Measurements from ENCODE around the gene PDE4D.
A peak's percentile ranks its signal among the peaks of the same experiment; 100 is the strongest.

Gene PDE4D

DNA sequence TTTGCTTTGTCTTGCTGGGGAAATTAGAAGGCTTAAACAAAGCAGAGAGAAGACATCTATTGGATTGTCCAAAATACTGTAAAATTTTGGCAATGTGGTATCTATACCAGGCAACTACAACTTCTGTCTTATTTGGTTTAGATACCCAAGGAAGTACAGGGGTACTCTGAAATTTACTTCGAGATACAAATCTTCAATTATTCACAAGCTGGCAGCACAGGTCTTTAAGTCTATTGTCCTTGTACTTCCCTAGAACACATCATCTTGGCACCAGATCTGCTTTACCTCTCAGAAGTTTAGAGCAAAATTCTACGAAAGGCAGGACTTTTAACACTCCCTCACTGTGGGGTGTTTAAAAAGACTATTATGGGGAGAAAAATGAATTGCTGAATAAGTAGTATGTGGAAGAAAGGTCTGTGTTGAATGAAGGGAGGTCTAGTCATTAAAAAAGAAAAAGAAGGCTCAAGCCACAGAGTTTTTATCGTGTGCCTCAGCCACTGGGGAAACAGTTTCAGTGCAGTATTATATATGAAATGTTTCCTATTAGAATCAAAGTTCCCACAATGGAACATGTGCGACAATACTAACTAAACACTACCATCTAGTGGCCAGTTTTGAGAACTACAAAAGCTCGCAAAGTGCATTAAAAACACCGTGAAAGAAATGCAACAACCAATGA is 93.7 kb downstream of the PDE4D start:
- ChIA-PET CTCF (interaction anchor here (0.8 to 1.7 kb wide), 5 partner anchors 9 to 410 kb away, joined by 3 to 7 read pairs (median 4); no protein-coding TSS in a partner anchor), POLR2A (no interaction called here)
- DNase-seq (ENCODE audit: extremely low spot score): peak; percentile 37
- TF ChIP-seq CTBP1 (IDR thresholded peaks at IDR 0.05; ENCODE audit: borderline replicate concordance) (no peak), LEF1 (IDR thresholded peaks at IDR 0.05; ENCODE audit: borderline replicate concordance) (no peak), NFRKB (IDR thresholded peaks at IDR 0.05) (no peak), FOXA1 (IDR thresholded peaks at IDR 0.05) (no peak), ELF4 (IDR thresholded peaks at IDR 0.05) (no peak), HDGF (IDR thresholded peaks at IDR 0.05; ENCODE audit: borderline replicate concordance) (no peak), SUZ12 (IDR thresholded peaks at IDR 0.05) (no peak)
- TF ChIP-seq, protein P1, sequence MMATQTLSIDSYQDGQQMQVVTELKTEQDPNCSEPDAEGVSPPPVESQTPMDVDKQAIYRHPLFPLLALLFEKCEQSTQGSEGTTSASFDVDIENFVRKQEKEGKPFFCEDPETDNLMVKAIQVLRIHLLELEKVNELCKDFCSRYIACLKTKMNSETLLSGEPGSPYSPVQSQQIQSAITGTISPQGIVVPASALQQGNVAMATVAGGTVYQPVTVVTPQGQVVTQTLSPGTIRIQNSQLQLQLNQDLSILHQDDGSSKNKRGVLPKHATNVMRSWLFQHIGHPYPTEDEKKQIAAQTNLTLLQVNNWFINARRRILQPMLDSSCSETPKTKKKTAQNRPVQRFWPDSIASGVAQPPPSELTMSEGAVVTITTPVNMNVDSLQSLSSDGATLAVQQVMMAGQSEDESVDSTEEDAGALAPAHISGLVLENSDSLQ (IDR thresholded peaks at IDR 0.05): no peak

DNA sequence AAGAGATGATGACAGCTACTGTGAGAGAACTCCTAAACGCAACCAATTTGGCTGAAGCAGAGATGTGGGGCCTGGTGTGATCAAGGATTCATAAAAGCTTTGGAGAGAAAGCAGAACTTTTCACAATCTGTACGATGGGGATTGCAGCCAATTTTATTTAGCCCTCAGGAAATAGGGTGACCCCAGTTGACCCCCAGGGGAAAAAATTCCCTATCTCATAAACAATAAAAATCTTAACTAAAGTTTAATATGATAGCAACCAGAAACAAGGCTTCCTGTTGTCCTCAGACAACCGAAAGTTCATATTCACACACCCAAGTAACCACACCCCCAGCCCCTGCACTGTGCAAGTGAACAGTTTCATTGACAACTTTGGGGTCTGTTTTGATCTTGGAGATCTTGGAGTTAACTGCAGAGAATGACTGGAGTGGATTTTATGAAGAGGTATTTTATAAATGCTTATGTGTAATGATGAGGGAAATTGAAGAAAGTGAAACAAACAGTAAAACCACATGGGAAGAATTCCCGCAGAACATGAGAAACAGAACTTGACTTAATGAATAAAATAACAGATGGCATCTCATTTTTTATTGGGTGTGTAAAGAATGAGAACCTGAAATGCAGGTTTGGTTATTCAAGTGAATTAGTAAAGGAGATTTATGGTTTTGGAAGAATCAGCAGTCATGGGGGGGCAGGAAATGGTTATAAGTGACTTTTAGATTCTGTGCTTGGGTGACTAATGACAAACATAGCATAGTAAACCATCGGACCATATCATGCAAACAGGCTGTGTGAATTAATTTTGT is 94.5 kb downstream of the PDE4D start:
- DNase-seq (ENCODE audit: extremely low spot score): no peak
- CTCF ChIA-PET: interaction anchor here (1.0 kb wide), 1 partner anchor 8 kb away, joined by 3 read pairs; no protein-coding TSS in a partner anchor
- POLR2A ChIA-PET: no interaction called here
- no peak for TF ChIP-seq L3MBTL2 (conservative IDR thresholded peaks at IDR 0.05)
- TF ChIP-seq FOXK2 (IDR thresholded peaks at IDR 0.05): no peak
- TF ChIP-seq SP1 (IDR thresholded peaks at IDR 0.05): no peak
- TF ChIP-seq, protein P1 (IDR thresholded peaks at IDR 0.05): no peak
- TF ChIP-seq CTBP1 (IDR thresholded peaks at IDR 0.05; ENCODE audit: borderline replicate concordance): no peak
- TF ChIP-seq ZNF384 (IDR thresholded peaks at IDR 0.05): no peak
- TF ChIP-seq LEF1 (IDR thresholded peaks at IDR 0.05; ENCODE audit: borderline replicate concordance): no peak
- no peak for TF ChIP-seq TARDBP (IDR thresholded peaks at IDR 0.05)
- no peak for TF ChIP-seq NFRKB (IDR thresholded peaks at IDR 0.05)
- TF ChIP-seq ELF4 (IDR thresholded peaks at IDR 0.05): no peak
- TF ChIP-seq BHLHE40 (IDR thresholded peaks at IDR 0.05; ENCODE audit: borderline replicate concordance): no peak
- no peak for TF ChIP-seq ARNT (IDR thresholded peaks at IDR 0.05)

DNA sequence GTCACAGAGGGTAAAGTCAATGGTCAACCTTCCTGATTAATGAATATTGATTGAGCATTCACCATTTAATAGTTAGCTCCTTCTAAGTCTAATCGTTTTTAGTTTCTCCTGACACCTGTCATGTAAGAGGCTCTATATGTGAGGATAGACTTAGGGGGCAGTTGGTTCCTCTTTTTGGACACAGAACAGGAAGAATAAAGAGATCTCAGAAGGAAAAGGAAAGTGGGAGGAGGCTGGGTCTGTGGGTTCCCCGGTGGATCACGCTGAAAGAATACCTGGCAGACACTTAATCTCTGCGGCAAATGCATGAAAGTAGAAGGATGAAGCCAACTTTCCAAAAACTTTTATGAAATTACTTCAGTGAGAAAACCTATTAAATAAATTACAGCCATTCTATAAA is 98.4 kb downstream of the PDE4D start:
- no peak for DNase-seq (ENCODE audit: extremely low spot score)
- TF ChIP-seq ARNT (IDR thresholded peaks at IDR 0.05) (no peak), SP1 (IDR thresholded peaks at IDR 0.05) (no peak), BHLHE40 (IDR thresholded peaks at IDR 0.05; ENCODE audit: borderline replicate concordance) (no peak), ELF4 (IDR thresholded peaks at IDR 0.05) (no peak), TARDBP (IDR thresholded peaks at IDR 0.05) (no peak), ZNF384 (IDR thresholded peaks at IDR 0.05) (no peak), FOXA1 (IDR thresholded peaks at IDR 0.05) (no peak), FOXK2 (IDR thresholded peaks at IDR 0.05) (no peak), L3MBTL2 (conservative IDR thresholded peaks at IDR 0.05) (no peak), SUZ12 (IDR thresholded peaks at IDR 0.05) (no peak), HDGF (IDR thresholded peaks at IDR 0.05; ENCODE audit: borderline replicate concordance) (no peak), NFRKB (IDR thresholded peaks at IDR 0.05) (no peak), FOXM1 (IDR thresholded peaks at IDR 0.05; ENCODE audit: borderline replicate concordance) (no peak), LEF1 (IDR thresholded peaks at IDR 0.05; ENCODE audit: borderline replicate concordance) (no peak)
- TF ChIP-seq, protein P1 (IDR thresholded peaks at IDR 0.05): no peak
- CTCF ChIA-PET: no interaction called here
- POLR2A ChIA-PET: no interaction called here

DNA sequence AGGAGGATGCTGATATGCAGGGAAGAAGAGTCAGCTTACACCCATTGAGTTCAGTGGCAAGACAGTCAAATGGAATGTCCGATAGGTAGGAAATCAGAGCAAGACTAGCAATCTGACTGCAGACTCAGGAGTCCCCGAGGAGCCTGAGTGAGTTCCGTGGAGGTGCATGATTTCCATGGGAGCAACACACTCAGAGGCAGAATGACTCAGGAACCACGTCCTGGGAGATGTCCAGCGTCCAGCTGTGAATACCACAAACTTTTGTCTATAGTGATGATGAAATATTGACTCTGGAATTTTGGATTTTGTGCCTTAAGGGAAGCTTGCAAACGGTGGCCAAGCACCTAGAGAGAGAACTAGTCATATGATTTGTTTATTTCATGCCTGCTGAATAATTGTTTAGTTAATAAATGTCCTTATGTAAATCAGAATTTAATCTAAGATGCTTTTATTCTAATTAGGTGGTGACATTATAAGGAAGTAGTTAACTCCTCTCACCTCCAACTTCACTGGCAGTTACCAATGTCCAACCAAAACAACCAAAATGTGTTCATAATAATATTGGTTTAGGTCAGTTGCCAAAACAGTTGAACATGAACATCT is 100.4 kb downstream of the PDE4D start:
- DNase-seq (ENCODE audit: extremely low spot score): no peak
- POLR2A ChIA-PET: no interaction called here
- CTCF ChIA-PET: interaction anchor here (0.6 kb wide), 1 partner anchor 287 kb away, joined by 3 read pairs; no protein-coding TSS in a partner anchor
- TF ChIP-seq ELF4 (IDR thresholded peaks at IDR 0.05) (no peak), FOXA1 (IDR thresholded peaks at IDR 0.05) (no peak), ZNF384 (IDR thresholded peaks at IDR 0.05) (no peak), HDGF (IDR thresholded peaks at IDR 0.05; ENCODE audit: borderline replicate concordance) (no peak), SP1 (IDR thresholded peaks at IDR 0.05) (no peak), LEF1 (IDR thresholded peaks at IDR 0.05; ENCODE audit: borderline replicate concordance) (no peak), NFRKB (IDR thresholded peaks at IDR 0.05) (no peak), FOXM1 (IDR thresholded peaks at IDR 0.05; ENCODE audit: borderline replicate concordance) (no peak), BHLHE40 (IDR thresholded peaks at IDR 0.05; ENCODE audit: borderline replicate concordance) (no peak), FOXK2 (IDR thresholded peaks at IDR 0.05) (no peak), CTBP1 (IDR thresholded peaks at IDR 0.05; ENCODE audit: borderline replicate concordance) (no peak), ARNT (IDR thresholded peaks at IDR 0.05) (no peak), SUZ12 (IDR thresholded peaks at IDR 0.05) (no peak), TARDBP (IDR thresholded peaks at IDR 0.05) (no peak), L3MBTL2 (conservative IDR thresholded peaks at IDR 0.05) (no peak)
- TF ChIP-seq, protein P1 (IDR thresholded peaks at IDR 0.05): no peak

Measured in HEK293T (cell line).